IPS-NIHi7 (cell line): ENCODE results near the gene MT1X.

Source experiments
- DNase-seq: peaks from one replicate; pipeline ENCODE4 v3.0.0; 2012; ENCODE audit warnings: mixed read lengths; ENCODE audit errors: extremely low spot score

Gene MT1X

DNA sequence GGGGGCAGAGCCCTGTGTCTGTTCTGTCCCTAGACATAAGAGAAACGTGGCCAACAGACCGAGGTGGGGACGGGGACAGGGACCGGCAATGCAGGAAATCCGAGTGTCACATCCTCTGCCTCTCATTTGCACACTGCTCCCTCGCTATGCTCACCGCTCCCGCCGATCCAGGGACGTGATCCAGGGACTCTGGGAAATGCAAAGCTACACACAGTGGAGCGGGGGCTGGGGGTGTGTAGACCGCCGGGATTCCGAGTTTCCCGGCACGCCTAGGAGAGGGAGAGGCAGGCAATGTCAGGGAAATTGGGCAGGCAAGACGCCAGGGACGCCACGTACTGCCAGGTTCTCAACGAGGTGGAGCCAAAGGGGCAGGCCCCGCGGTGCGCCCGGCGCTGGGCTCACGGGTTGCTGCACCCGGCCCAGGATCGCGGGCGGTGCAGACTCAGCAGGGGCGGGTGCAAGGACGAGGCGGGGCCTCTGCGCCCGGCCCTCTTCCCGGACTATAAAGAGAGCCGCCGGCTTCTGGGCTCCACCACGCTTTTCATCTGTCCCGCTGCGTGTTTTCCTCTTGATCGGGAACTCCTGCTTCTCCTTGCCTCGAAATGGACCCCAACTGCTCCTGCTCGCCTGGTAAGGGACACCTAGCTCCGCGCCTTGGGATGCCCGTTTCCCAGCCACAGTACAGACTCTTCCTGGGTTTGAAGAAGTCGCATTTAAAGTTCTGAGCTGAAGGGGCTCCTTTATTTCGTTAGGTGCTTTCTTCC is at the start of gene MT1X:
TSS of gene MT1X (plus strand) at position 532 of the 764 bp plus-strand sequence. CDS start at position 603, 71 bp downstream.
- peak; percentile 89 for DNase-seq

DNA sequence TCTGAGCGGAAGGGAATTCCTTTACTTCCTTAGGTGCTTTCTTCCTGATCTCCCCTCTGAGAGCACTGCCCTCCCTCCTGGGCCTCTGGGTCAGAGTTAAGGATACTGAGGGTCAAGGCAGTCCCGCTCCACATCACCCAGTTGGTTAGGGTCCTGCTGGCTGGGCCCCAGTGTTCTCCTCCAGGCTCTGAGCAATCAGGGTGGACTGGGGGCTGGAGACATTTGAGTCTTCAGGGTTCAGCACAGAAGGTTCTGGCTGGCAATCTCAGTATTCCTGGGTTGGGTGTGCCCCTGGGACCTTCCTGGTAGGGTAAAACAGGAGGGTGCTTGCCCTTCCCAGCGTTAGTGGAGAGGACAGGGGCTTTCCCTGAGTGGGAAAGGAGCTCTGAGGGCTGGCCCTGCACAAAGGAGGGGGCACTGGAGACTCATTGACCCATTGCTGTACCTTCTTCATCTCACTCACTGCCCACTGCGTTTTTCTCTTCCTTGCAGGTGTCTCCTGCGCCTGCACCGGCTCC is 49.4 kb upstream of the MT1X start:
- DNase-seq, result no peak

DNA sequence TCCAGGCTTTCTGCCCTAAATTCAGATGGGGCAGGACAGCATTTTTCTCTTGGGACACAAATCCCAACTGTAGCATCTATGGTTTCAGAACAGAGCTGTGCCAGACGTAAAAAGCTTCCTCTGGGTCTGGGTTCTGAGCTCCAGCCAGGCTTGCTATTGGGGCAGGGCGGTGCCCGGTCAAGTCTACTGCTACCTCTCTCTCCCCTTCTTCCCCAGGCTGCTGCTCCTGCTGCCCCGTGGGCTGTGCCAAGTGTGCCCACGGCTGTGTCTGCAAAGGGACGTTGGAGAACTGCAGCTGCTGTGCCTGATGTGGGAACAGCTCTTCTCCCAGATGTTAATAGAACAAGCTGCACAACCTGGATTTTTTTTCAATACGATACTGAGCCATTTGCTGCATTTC is 48.7 kb upstream of the MT1X start:
- no peak for DNase-seq

DNA sequence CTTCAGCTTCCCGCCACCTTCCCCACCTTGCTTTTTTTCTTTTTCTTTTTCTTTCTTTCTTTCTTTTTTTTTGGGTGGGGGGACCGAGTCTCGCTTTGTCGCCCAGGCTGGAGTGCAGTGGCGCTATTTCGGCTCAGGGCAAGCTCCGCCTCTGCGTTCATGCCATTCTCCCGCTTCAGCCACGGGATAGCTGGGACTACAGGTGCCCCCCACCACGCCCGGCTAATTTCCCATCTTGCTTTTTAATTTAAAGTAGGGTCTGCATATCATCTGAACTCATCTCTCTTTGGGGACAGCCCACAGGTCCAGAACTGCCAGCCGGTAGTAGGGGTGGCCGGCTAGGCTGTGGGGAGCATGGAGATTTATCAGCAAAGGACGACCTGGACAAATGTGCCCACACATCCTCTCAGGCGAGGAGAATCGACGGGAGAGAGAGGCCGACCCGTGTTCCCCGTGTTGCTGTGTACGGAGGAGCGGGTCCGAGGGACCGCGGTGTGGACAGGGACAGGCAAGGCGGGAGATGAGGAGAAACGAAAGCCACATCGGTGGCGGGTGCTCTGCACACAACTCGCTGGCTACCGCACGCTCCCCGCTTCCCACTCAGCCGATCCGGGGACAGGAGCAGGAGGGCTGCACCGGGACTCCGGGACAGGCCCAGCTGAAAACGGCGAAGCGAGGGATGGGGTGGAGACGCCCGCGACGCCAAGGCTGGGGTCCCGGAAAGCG is 47.4 kb upstream of the MT1X start:
- DNase-seq, result no peak

DNA sequence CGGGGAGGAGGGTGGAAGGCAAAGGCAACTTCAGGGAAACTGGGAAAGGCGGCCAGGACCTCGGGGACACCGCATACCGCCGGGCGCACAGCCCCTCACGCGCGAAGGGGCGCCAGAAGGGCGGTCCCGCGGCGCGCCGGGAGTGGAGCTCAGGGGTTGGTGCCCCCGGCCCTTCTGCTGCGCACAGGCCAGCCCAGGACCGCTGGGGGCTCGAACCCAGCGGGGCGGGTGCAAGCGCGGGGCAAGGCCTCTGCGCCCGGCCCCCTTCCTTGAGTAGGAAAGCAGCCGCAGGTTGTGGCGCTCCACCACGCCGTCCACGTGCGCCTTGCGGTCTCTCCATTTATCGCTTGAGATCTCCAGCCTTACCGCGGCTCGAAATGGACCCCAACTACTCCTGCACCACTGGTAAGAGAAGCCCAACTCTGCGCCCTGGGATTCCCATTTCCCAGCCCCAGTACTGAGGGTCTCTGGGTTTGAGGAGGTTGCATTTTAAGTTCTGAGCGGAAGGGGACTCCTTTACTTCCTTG is 46.8 kb upstream of the MT1X start:
- no peak for DNase-seq

DNA sequence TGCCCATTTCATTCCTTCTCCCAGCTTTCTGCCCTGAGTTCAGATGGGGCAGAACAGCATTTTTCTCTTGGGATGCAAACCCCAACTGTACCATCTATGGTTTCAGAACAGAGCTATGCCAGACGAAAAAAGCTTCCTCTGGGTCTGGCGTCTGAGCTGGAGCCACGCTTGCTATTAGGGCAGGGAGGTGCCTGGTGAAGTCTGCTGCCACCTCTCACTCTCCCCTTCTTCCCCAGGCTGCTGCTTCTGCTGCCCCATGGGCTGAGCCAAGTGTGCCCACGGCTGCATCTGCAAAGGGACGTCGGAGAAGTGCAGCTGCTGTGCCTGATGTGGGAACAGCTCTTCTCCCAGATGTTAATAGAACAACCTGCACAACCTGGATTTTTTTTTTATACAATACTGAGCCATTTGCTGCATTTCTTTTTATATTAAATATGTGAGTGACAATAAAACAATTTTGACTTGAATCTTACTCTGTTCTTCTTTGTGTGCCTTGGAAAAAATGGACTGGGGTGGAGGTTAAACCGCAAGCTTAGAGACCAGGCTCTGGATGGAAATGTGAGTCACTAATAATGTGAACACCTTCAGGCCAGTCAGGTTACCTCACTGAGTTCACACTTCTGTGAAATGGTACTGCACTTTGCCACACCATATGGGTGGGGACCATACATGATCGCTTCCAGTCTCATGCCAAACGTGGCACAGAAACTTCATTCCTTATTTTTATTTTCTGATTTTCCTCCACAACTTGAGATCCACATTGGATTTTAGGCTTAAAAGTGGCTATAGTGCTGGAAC is 45.5 kb upstream of the MT1X start:
- DNase-seq, result no peak

DNA sequence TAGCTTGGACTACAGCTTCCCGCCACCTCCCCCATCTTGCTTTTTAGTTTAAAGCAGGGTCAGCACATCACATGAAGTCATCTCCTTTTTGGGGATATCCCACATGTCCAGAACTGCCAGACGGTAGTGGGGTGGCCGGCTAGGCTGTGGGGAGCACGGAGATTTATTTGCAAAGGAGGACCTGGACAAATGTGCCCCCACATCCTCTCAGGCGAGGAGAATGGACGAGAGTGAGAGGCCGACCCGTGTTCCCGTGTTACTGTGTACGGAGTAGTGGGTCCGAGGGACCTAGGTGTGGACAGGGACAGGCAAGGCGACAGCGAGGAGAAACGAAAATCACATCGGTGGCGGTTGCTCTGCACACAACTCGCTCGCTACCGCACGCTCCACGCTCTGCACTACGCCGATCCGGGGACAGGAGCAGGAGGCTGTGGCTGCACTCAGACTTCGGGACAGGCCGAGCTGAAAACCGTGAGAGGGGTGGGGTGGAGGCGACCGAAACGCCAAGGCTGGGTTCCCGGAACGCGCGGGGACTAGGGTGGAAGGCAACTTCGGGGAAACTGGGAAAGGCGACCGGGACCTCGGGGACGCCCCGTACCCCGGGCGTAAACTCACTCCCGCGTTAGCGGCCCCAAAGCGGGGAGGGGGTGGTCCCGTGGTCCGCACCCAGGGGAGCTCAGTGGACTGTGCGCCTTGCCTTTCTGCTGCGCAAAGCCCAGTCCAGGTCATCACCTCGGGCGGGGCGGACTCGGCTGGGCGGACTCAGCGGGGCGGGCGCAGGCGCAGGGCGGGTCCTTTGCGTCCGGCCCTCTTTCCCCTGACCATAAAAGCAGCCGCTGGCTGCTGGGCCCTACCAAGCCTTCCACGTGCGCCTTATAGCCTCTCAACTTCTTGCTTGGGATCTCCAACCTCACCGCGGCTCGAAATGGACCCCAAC is 44.2 kb upstream of the MT1X start, which contains the start of gene MT1A:
TSS of gene MT1A (plus strand) at position 853 of the 937 bp plus-strand sequence. CDS start at position 926, 73 bp downstream.
- DNase-seq, result peak; percentile 77

DNA sequence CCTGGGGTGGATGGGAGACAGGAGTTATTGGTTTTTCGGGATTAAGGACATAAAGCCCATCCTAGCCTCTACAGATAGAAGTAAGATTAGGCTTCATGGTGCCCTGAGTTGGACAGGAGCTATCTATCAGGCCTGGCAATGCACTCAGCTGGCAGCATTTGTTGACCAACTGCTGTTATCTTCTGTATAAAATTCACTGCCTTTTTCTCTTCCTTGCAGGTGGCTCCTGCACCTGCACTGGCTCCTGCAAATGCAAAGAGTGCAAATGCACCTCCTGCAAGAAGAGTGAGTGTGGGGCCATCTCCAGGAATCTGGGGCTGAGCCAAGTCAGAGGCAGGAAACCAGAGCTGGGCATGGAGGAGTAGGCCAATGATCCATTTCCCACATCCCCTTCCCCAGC is 43.2 kb upstream of the MT1X start:
- no peak for DNase-seq

DNA sequence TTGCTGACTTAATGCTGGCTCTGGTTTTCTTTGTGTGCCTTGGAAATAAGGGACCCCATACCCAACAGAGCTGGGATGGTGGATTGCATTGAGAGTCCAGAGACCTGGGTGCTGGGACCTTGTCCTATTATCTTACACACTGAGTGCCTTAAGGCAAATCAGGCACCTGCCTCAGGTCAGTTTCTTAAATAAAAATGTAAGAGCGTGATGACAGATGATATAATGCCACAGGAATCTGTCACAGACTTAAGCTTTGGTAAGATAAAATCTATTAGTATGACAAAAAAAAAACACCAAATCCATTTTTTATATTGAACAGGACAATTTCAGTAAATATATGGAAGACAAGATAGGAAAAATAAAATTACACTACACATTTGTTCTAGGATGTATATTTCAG is 42.2 kb upstream of the MT1X start:
- no peak for DNase-seq

DNA sequence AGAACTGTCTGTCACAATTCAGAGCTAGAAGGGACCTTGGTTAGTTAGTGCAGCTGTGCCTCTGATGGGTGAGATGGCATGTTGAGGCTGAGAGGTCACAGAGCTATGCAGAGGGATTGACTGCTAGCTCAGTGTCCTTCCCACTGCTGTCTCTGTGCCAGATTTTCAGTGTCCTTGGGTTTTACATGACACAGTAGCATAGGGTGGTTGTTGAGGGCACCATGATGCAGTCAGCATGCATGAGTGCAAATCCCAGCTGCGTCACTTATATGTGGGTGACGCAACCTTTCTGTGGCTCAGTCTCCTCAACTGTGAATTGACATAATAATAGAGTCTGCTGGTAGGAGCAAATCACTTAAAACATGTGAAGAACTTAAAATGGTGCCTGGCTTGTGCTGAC is 41.1 kb upstream of the MT1X start:
- DNase-seq, result no peak

DNA sequence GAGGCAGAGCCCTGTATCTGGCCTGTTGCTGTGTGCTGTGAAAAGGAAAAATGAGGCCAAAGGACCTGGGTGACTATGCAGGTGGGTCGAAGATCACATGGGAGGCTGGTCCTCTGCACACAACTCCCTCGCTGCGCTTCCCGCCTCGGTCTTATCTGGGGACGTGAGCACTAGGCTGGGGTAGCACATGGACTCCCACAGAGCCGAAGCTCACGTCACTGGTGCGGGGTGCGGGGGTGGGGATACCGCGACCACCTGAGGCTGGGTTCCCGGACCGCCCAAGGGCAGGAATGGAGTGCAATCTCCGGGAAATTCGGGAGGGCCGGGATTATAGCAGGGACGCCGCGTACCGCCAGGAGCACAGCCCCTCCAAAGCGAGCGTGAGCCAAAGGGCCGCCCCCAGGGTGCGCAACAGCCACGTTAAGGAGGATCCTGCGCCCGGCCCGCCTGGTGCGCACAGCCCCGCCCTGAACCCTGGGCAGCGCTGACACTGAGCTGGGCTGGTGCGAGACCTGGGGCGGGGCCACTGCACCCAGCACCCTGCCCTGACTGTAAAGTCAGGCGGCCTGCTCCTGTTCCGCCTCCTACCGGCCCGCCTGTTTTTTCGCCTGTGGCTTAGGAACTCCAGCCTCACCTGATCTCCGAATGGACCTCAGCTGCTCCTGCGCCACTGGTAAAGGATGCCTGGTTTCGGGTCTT is 39.0 kb upstream of the MT1X start:
- peak; percentile 68 for DNase-seq

DNA sequence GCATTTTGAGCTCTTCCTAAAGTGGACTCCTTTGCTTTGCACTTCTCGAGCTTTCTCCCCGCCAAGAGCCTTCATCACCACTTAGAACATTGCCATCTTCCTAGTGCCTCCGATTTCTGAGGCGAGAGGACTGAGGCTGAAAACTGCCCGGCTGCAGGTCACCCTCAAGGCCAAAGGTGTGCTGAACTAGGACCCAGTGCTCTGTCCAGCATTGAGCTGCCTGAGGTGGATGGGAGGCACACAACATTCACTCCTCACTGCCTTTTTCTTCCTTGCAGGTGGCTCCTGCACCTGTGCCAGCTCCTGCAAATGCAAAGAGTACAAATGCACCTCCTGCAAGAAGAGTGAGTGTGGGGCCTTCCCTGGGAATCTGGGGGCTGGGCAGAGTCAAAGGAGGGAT is 38.4 kb upstream of the MT1X start:
- DNase-seq, result no peak

DNA sequence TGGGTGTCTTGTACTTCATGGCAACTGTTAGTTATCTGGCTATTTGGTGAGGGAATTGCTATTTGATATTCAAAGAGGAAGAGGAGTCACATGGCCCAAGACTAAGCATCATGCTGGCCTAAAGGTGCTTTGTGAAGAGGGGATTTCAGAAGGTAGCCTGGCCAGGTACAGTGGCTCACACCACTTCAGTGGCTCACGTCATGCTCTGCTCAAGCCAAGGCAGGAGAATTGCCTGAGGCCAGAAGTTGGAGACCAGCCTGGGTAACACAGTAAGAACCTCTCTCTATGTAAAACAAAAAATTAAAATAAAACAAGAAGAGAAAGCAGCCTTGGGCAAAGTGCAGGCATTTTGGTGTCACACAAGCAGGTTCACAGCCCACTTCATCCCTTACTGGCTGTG is 37.0 kb upstream of the MT1X start:
- DNase-seq, result no peak

DNA sequence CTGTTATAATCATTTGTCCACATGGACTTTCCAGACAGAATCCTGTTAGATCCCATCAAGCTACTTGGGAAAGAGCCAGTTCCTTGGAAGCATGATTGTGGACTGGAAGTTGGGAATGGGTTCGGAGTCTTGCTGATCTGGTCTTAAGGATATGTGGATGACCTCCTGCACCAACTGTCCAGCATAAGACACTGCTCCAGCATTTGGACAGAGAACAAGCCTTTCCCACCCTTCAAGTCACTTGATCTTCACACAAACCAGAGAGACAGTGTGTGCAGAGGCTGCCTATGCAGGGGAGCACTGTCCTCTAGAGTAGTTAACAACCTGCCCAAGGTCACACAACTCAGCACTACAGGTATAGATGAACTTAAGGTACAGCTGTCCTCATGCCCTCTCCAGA is 36.4 kb upstream of the MT1X start:
- no peak for DNase-seq

DNA sequence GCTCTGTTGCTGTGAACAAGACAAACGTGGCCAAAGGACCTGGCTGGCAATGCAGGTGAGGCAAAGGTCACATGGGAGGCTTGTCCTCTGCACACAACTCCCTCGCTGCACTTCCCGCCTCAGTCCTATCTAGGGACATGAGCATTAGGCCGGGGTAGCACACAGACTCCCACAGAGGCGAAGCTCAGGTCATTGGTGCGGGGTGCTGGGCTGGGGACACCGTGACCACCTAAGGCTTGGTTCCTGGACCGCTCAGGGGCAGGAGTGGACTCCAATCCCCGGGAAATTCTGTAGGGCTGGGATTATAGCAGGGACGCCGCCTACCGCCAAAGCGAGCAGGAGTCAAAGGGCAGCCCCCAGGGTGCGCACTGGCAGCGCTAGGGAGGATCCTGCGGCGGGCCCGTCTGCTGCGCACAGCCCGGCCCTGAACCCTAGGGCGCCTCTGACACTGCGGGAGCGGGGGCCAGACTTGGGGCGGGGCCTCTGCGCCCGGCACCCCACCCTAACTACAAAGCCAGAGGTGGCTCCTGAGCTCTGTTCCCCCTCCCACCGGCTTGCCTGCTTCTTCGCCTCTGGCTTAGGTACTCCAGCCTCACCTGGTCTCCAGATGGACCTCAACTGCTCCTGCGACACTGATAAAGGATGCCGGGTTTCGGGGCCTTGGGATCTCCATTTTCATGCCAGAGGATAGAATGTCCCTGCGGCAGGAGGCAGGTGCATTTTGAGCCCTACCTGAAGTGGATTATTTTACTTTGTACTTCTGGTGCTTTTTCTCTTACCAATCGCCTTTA is 34.4 kb upstream of the MT1X start:
- DNase-seq, result no peak

DNA sequence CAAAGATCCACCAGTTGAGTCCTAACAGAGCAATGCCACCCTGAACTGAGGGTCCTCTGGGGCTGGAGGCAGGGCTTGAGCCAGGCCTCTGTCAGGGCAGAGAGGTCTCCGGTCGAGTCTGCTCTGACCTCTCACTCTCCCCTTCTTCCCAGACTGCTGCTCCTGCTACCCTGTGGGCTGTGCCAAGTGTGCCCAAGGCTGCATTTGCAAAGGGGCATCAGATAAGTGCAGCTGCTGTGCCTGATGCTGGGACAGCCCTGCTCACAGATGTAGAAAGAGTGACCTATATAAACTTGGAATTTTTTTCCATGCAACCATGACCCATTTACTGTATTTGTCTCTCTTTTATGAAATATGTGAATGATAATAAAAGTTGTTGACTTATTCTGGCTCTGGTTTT is 33.0 kb upstream of the MT1X start:
- no peak for DNase-seq

DNA sequence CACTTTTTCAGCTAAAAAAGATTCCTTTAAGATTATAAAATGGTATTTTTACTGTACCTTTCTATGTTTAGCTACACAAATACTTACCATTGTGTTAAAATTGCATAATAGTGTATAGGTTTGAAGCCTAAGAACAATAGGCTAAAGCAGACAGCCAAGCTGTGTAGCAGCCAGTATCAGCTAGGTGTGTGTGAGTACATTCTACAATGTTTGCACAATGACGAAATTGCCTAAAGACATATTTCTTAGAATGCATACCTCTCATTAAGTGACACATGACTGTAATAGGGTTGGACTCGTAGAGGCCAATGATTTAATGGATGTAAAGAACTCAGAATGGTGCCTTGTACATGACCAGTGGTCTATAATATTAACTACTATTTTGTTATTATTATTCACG is 32.5 kb upstream of the MT1X start:
- no peak for DNase-seq

DNA sequence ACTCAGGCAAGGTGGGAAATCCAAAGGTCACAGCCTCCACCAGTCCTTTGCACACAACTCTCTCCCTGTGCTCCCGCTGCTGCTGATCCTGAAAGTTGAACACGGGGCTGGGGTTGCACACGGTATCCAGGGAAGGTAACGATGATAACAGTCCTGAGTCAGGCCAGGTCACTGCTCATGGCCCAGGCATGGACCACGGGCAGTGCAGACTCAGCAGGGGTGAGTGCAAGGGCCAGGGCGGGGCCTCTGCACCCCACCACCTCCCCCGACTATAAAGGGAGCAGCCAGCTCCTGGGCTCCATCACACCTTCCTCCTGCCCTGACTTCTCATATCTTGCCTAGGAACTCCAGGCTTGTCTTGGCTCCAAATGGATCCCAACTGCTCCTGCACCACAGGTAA is 30.7 kb upstream of the MT1X start, which contains the start of gene MT1B:
TSS of gene MT1B (plus strand) at position 301 of the 400 bp plus-strand sequence. CDS start at position 369, 68 bp downstream.
- DNase-seq, result no peak

DNA sequence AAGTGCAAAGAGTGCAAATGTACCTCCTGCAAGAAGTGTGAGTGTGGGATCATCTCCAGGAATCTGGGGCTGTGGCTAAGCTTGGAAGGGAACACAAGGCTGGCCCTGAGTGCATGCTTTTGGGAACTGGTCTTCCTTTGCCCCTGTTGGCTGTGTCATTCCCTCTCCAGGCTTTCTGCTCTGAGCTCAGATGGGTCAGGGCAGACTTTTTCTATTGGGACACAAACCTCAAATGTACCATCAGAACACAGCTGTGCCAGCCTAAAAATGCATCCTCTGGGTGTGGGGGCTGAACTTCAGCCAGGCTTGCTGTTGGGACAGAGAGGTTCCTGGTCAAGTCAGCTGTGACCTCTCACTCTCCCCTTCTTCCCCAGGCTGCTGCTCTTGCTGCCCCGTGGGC is 29.7 kb upstream of the MT1X start:
- DNase-seq, result no peak
